Nephron (organoid): Measurements from ENCODE around the gene C16orf87.

Source experiments
- H3K27ac Mint-ChIP-seq, 3 experiments: 2 replicates each; pipeline ENCODE4 v1.8.0; 2020; ENCODE audit warnings: mixed read lengths in 3 of 3, mild to moderate bottlenecking in 2 of 3, moderate library complexity in 1 of 3
- H3K27me3 Mint-ChIP-seq: 2 replicates; pipeline ENCODE4 v1.8.0; 2021; ENCODE audit warnings: low read depth, mild to moderate bottlenecking, moderate library complexity, mixed read lengths
- H3K36me3 Mint-ChIP-seq: 2 replicates; pipeline ENCODE4 v1.8.0; 2020; ENCODE audit warnings: low read depth, mixed read lengths
- H3K4me1 Mint-ChIP-seq: 2 replicates; pipeline ENCODE4 v1.8.0; 2020; ENCODE audit warnings: mixed read lengths
- H3K4me3 Mint-ChIP-seq, 3 experiments: 2 replicates each; pipeline ENCODE4 v1.8.0; 2020; ENCODE audit warnings: mild to moderate bottlenecking in 3 of 3, mixed read lengths in 3 of 3, moderate library complexity in 2 of 3
- H3K9me3 Mint-ChIP-seq: 2 replicates; pipeline ENCODE4 v1.8.0; 2020; ENCODE audit warnings: mixed read lengths
- TF ChIP-seq, protein P1 (sequence below), 3 experiments: fragments of 200-600 bp; sonication (generic); IDR thresholded peaks; one replicate each; pipeline ENCODE4 v1.5.0; 2021; ENCODE audit warnings: antibody characterized with exemption in 3 of 3; ENCODE audit not compliant: unreplicated experiment in 3 of 3

The C16orf87 gene

DNA sequence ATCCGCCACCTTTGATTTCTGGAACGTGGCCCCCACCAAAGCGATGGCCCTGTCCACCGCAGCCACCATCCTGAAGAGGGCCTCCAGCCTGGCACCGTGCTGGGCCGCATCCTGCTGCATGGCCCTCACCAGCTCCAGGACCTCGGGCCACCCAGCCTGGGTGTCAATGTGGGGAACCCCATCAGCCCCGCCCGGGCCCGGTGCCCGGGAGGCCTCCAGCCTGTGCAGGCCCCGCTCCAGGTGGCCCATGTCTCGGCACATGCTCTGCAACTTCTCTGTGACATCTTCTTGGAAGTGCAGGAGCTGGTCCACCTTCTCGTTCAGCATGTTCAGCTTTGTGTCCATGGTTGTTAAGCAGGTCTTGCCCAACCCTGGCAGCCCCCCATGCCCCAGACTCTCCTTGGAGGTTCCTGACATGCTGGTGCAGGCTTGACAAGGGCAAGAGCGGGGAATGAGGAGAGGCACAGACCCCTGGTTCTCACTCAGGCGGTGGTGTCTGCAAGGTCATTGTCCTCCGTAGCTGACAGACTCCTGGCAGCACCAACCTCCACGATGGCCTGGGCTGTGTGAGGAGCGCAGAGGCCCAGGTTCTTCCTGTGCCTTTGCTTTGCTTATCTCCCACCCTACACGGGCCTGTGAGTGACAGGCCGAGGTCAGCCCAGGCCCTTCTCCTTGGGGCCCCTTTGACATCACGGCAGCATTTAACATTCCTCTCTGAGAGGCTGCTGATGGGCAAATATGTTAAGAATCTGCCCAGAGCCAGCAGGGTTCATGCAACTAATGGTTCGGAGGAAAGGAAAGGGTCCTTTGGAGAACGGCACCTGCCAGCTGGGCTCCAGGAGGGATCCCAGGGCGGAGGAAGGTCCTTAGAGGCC is 83.0 kb downstream of the C16orf87 start, which contains the start of gene MYLK3:
Gene MYLK3, minus strand, starts transcription at position 568 of the 875 bp plus-strand sequence. Its CDS starts 151 bp downstream, at position 417.
- Mint-ChIP-seq H3K27ac (peak within 1 kb of the TSS in 1 of 3 experiments; percentile 74), H3K36me3 (no peaks in the 10 kb centered on the region), H3K4me3 (no peak within 1 kb of the TSS), H3K9me3 (no peaks in the 10 kb centered on the region), H3K27me3 (peaks cover 14% of the 10 kb centered on the region), H3K4me1 (peaks cover 18% of the 10 kb centered on the region)
- TF ChIP-seq, protein P1, sequence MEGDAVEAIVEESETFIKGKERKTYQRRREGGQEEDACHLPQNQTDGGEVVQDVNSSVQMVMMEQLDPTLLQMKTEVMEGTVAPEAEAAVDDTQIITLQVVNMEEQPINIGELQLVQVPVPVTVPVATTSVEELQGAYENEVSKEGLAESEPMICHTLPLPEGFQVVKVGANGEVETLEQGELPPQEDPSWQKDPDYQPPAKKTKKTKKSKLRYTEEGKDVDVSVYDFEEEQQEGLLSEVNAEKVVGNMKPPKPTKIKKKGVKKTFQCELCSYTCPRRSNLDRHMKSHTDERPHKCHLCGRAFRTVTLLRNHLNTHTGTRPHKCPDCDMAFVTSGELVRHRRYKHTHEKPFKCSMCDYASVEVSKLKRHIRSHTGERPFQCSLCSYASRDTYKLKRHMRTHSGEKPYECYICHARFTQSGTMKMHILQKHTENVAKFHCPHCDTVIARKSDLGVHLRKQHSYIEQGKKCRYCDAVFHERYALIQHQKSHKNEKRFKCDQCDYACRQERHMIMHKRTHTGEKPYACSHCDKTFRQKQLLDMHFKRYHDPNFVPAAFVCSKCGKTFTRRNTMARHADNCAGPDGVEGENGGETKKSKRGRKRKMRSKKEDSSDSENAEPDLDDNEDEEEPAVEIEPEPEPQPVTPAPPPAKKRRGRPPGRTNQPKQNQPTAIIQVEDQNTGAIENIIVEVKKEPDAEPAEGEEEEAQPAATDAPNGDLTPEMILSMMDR (IDR thresholded peaks at IDR 0.05; ENCODE audit: unreplicated experiment in 3 of 3), result no peak

DNA sequence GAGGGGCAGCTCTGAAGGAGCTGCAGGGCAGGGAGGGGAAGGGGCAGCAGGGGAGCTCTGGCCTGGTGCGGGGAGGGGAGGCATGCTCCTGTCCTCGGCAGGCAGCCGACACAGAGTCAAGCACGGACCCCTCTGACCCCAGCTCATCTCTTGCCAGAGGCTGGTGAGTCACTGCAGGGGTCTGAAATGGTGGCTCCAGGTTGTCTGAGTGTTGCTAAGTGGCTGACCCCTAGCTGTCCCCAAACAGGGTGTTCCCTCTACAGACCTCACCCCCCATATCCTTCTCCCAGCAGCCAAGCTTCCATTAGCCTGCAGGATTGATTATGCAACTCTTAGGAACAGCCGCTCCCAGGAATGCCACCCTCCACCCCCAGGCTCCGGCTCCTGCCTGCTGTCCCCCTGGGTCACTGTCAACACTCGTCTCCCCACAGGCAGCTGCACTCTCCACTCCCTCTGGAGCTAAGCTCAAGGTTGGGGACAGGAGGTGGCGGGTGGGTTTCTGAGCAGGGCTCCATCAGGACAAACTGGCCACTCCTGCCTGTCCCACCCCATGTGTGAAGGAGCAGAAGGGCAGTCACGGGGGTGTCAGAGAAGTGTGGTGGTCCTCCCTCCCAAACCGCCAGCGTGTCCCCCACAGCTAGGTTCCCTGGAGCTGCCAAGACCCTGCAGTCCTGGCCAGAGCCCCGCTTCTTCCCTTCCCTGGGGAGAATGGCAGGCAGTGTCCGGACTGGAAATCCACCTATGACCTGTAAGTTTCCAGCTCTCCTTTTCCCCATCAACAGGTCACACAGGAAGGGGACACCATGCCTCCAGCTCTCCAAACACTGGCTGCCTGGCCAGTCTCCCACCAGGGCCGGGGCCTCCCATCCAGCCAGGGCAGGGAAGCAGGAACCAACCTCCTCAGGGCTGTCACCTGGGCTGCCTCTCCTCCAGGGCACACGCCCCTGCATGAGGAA is 83.9 kb downstream of the C16orf87 start:
- Mint-ChIP-seq H3K9me3 (no peaks in the 10 kb centered on the region), H3K27ac (no peak overlapping the region), H3K27me3 (peaks cover 14% of the 10 kb centered on the region), H3K4me1 (peaks cover 18% of the 10 kb centered on the region), H3K4me3 (no peak overlapping the region), H3K36me3 (no peaks in the 10 kb centered on the region)
- TF ChIP-seq, protein P1 (IDR thresholded peaks at IDR 0.05; ENCODE audit: unreplicated experiment in 3 of 3), result no peak
